HG02610 (cell line): Measurements from ENCODE around the gene MECR.
"Not testable (repeated sequence)": the region's sequence is repeated elsewhere in the genome, so short reads cannot be mapped to it uniquely, and the experiment has no call there.

Experiments used
- ATAC-seq: cut with Tn5 transposase; IDR thresholded peaks from one replicate; pipeline ENCODE4 v1.9.1; 2021; ENCODE audit warnings: mild to moderate bottlenecking, moderate library complexity; ENCODE audit not compliant: unreplicated experiment

MECR gene

GRCh38 chr1:29236712-29237128, 6.0 kb upstream of the MECR start:
- ATAC-seq = no peak

DNA sequence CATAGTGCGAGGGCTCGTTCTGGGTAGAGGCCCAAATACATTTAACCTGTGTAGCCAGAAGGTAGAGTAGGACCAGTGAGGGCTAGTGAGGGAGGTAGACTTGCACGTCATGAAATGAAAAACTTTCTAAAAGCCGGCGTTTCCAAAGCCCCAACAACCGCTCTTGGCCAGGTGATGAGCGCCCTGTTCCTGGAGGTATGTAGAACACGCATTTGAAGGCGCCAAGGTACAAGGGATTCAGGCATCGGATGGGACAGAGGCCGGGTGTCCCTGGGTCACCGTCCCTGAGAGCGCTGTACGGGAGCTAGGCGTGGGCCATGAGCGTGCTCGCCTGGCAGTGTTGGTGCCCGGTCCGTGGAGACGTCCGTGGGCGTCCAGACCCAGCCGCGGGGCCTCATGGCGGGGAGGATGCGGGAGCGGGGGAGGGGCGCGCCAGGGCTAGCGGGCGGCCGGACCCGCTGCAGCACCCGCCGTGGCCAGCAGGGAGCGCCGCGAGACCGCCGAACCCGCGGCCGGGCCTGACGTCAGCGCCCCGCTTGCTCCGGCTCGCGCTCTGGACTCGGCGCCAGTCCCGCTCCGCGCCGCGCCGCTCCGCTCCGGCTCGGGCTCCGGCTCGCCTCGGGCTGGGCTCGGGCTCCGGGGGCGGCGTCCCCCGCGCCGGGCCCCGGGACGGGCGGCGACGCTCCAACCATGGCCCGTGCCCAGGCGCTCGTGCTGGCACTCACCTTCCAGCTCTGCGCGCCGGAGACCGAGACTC, 5.4 kb upstream of the MECR start, which contains the start of gene PTPRU:
TSS of gene PTPRU (plus strand) at position 568 of the 757 bp plus-strand sequence. CDS start at position 691, 123 bp downstream.
- ATAC-seq = no peak

- ATAC-seq = not testable (repeated sequence)
These were observed 4.1 kb upstream of the MECR start for GRCh38 chr1:29234881-29235280.

- ATAC-seq = no peak
These were observed 3.7 kb upstream of the MECR start for GRCh38 chr1:29234471-29234870.

GRCh38 chr1:29233693-29234092, 3.0 kb upstream of the MECR start:
- no peak for ATAC-seq

DNA sequence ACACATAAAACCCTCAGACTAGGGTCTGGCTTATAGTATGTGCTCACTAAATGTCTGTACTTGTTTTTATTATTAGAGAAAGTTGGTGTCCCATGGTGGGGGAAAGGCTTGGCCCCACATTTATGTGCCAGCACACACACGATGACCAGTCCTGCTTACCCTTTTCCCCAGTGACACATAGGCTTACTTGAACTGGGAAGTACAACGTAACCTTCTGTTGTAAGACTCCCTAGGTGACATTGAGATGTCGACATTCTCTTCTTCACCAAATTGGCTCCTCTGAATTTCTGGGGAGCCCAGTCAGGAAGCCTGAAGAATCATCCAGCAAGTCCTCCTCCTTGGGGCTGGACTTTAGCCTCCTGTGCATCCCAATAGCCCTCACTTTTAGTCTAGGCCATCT, 1.7 kb upstream of the MECR start:
- ATAC-seq = no peak

GRCh38 chr1:29230204-29230552, 556 bp downstream of the MECR start:
- no peak for ATAC-seq

DNA sequence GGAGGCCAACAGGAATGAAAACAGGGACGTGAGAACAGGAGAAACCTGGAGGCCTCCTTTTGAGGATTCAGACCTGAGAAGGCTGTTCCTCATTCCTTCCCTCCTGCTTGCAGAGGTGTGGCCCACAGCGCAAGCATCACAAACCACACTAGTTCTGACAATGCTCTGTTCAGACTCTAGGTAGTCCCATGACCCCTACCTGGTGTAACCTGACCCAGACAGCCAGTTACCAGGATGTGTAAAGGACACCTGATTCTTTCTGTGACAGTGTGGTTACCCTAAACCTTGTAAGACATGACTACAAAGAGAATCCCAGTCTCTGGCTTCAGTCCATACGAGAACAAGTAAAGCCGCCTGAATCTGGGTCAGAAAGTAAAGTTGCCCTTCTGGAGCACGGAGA, 3.2 kb downstream of the MECR start:
- no peak for ATAC-seq

DNA sequence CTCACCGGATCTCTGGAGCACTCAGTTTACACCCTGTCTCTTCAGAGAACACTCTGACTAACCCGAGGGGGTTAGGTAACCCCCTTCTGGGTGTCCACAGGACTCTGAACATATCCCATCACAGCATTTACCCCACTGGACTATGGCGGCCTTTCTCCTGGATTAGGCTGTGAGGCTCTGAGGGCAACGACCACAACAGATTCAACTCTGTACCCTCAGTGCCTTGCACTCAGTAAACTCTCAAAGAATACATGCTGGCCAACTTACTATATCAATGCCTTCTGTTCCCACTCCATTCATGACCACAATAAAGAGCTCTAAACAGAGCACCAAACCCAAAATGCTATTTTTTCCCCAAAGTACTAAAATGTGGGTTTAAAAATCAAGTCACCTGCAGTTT, 5.4 kb downstream of the MECR start:
- no peak for ATAC-seq

DNA sequence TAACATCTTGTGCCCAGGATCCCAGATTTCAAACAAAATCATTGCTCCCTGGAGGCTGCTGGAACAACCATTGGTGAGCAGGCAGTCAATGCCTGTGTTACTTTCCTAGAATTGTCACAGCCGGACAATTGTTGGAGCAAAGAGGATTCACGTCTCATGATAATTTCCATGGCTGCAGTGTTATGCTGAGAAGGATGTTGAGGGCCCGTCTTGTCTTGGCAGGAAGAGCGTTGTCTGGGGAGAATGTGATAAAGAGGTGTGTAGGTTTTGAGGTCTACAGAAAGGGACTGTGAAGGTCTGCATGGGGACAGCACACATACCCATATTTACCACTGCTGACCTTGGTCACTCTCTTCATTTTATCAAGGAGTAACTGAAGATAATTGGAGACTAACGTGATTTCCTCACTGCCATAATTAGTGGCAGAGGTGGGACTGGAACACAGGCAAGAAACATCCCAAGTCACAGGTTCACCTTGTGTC, 6.3 kb downstream of the MECR start:
- no peak for ATAC-seq

DNA sequence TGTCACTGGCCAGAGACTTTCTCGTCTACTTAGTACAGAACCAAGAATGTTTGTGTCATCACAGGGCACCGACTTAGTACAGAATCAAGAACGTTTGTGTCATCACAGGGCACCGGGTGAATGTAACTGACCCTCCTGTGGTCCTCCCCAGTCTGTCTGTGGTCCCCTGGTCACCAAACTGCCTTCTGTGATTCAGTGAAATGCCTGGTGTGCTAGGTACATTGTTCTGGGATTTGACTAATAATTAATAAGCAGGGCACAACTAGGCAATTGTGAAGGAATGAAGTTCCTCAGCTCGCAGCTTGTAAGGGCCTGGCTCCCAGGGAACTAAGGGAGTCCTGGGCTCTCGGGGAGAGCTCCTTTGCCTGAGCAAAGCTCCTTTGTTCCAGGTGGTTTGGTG, 7.2 kb downstream of the MECR start:
- ATAC-seq = no peak

- ATAC-seq = no peak
These were observed 8.0 kb downstream of the MECR start for GRCh38 chr1:29222686-29223085.

DNA sequence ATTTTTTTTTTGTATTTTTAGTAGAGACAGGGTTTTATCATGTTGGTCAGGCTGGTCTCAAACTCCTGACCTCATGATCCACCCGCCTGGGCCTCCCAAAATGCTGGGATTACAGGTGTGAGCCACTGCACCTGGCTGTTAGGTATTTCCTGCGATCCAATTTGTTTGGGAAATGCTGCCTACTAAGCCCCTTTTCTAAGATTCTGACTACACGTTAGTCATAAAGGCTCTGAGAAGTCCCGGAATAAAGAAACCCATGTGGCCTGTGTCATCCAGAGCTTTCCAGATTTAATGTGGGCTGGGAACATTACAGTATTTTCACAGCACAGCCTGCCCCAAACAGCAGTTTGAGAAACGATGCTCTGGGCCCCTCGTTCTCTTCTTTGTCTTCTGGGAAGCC, 8.5 kb downstream of the MECR start:
- not testable (repeated sequence) for ATAC-seq

- no peak for ATAC-seq
These were observed 9.4 kb downstream of the MECR start for GRCh38 chr1:29221296-29221695.

GRCh38 chr1:29218223-29218622, 12.5 kb downstream of the MECR start:
- ATAC-seq = no peak

DNA sequence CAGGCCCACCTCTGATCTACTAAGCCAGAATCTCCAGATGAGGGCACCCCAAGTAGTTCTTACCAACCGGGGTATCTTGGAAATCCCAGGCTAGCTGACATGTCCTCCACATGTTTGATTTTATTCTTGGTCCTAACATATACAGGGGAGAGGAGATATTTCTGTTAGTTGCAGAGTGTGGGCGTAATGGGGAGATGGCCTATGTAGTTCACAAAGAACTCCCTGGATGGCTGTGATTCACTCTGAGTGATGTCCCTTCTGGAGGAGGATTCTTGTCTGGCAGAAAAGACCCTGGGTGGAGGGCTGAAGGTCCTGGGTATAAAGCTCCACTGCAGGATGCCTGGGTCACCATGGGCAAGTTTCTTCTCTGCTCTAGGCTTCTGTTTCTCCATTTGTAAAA, 13.1 kb downstream of the MECR start:
- no peak for ATAC-seq

- no peak for ATAC-seq
These were observed 17.7 kb downstream of the MECR start for GRCh38 chr1:29213055-29213454.

DNA sequence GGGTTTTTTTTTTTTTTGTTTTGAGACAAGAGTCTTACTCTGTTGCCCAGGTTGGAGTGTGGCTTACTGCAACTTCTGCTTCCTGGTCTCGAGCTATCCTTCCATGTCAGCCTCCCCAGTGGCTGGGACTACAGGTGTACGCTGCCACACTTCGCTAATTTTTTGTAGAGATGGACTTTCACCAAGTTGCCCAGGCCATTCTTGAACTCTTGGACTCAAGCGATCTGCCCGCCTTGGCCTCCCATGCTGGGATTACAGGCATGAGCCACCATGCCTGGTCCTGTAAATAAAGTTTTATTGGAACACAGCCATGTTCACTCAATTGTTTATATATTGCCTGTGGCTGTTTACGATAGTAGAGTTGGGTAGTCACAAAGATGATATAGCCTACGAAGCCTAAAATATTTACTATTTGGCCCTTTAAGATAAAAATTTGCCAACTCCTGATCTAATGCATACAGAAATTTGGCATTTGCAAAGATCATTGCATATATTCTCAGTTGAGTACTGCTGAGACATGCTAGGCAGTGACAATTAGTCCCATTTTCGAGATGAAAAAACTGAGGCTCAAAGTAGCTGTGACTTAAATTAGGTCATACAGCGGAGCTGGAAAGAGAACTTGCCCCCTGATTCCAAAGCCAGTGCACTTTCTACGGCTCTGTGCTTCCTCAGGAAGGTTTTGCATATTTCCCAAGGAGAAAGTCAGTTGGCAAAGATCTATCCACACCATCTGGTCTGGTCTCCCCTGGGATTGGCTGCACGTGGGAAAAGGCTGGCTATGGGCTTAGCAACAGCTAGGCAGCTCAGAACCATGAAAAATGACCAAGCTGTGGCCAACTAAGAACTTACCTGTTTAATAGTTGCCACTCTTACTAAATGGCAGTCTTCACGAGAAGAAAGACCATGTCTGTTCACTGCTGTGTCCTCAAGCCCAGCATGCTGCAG, 19.4 kb downstream of the MECR start:
- ATAC-seq = peak; percentile 6

GRCh38 chr1:29210278-29211085, 20.3 kb downstream of the MECR start:
- peak; percentile 66 for ATAC-seq

- no peak for ATAC-seq
These were observed 21.6 kb downstream of the MECR start for GRCh38 chr1:29209173-29209572.

DNA sequence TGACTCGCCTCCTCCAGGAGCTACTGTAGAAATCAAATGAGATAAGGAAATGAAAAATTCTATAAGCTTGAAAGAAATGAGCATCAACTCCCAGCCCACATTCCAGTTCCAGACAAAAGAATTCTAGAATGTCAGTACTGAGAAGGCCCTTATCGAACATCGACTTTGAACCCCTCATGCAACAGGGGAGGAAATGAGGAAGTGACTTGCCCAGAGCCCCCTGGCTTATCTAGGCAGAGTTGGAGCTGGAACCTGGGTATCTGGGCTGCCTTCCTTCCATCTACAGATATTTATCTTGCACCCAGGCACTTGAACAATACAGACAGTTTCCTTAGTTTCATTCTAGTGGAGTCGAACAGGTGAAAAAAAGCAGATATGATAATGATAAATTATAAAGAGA, 22.3 kb downstream of the MECR start:
- no peak for ATAC-seq
